HuH-7.5 (cell line): ENCODE data around the gene EMC8.
A peak's percentile ranks its signal among the peaks of the same experiment; 100 is the strongest.
"Not testable (repeated sequence)": the region's sequence is repeated elsewhere in the genome, so short reads cannot be mapped to it uniquely, and the experiment has no call there.

Source experiments
- DNase-seq: peaks from one replicate; pipeline ENCODE4 v3.0.0; 2011; ENCODE audit warnings: low spot score

EMC8 gene

GRCh38 chr16:85799497-85800320, at the start of gene EMC8, which contains the start of gene COX4I1:
Gene EMC8 (minus strand): TSS chr16:85799544. CDS start chr16:85799295, 249 bp downstream.
Gene COX4I1 (plus strand): TSS chr16:85799695. CDS start chr16:85801206, 1,511 bp downstream.
- peak; percentile 91 for DNase-seq

- DNase-seq, result no peak
Measured at GRCh38 chr16:85848986-85849385, 49.6 kb upstream of the EMC8 start.

GRCh38 chr16:85847681-85848601, 48.6 kb upstream of the EMC8 start:
- peak; percentile 65 for DNase-seq

GRCh38 chr16:85847036-85847435, 47.7 kb upstream of the EMC8 start:
- DNase-seq, result no peak

- DNase-seq, result no peak
Measured at GRCh38 chr16:85846461-85846860, 47.1 kb upstream of the EMC8 start.

- DNase-seq, result no peak
Measured at GRCh38 chr16:85845266-85845665, 45.9 kb upstream of the EMC8 start.

- DNase-seq, result no peak
Measured at GRCh38 chr16:85844786-85845185, 45.4 kb upstream of the EMC8 start.

GRCh38 chr16:85844169-85844481, 44.8 kb upstream of the EMC8 start:
- DNase-seq, result no peak

GRCh38 chr16:85843471-85844168, 44.3 kb upstream of the EMC8 start:
- no peak for DNase-seq

GRCh38 chr16:85842848-85843247, 43.5 kb upstream of the EMC8 start:
- DNase-seq, result no peak

GRCh38 chr16:85842435-85842834, 43.1 kb upstream of the EMC8 start:
- no peak for DNase-seq

GRCh38 chr16:85840801-85841200, 41.5 kb upstream of the EMC8 start:
- no peak for DNase-seq

- no peak for DNase-seq
Measured at GRCh38 chr16:85840395-85840794, 41.1 kb upstream of the EMC8 start.

GRCh38 chr16:85839681-85840240, 40.4 kb upstream of the EMC8 start:
- DNase-seq, result no peak

GRCh38 chr16:85838876-85839585, 39.7 kb upstream of the EMC8 start:
- DNase-seq, result no peak

GRCh38 chr16:85838381-85838780, 39.0 kb upstream of the EMC8 start:
- DNase-seq, result no peak

- DNase-seq, result not testable (repeated sequence)
Measured at GRCh38 chr16:85837654-85838053, 38.3 kb upstream of the EMC8 start.

GRCh38 chr16:85836706-85837582, 37.6 kb upstream of the EMC8 start:
- DNase-seq, result no peak

- DNase-seq, result no peak
Measured at GRCh38 chr16:85835956-85836705, 36.8 kb upstream of the EMC8 start.
